ENCODE data around the gene XNDC1N. TPM values are rescaled to one million over a fixed set of nuclear protein-coding genes. Genes with fewer than 3 reads are reported as not detected.

The XNDC1N gene
- total and polyA plus RNA-seq, 2 of the 13 experiments (the other 11 are each of a cell fraction or from before 2014, with no cell fraction given): 3.4 to 7.5 TPM

DNA sequence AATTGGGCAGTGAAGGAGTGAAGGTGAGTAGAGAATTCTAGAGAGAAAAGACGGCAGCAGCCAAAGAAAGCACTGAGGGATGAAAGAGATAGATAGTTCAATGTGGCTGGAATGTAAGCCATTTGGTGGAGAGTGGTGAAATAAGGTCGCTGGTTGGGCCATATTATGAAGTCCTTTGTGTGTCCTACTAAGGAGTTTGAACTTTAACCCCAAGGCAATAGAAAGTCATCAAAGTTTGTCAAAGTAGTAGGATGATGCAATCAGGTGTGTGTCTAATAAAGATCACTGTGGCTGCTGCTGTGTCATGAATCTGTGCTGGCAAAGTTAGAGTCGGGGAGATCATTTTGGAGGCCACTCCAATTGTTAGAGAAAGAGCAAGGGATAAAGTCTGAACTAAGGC is 19.1 kb upstream of the XNDC1N start (continued):
- TF ChIP-seq CEBPB (IDR thresholded peaks at IDR 0.05; ENCODE audit: borderline replicate concordance, low read depth, low read length): peak; percentile 99
- no peak for TF ChIP-seq TOPORS (CRISPR knock-in tag; IDR thresholded peaks at IDR 0.05)
- no peak for TF ChIP-seq RFXAP (CRISPR knock-in tag; IDR thresholded peaks at IDR 0.05; ENCODE audit: borderline replicate concordance)
- no peak for TF ChIP-seq ZNF605 (CRISPR knock-in tag; IDR thresholded peaks at IDR 0.05)
- TF ChIP-seq FOXA1 (IDR thresholded peaks at IDR 0.05): no peak
- 0 out of 2 replicates have a peak, but pooled peaks have one; percentile 43 for TF ChIP-seq FOXA1 (CRISPR knock-in tag; IDR thresholded peaks at IDR 0.05)
- no peak for TF ChIP-seq BRD4 (CRISPR knock-in tag; IDR thresholded peaks at IDR 0.05)
- TF ChIP-seq TBX3 (IDR thresholded peaks at IDR 0.05; ENCODE audit: borderline replicate concordance): peak; percentile 38; the same call in 1 of the 2 replicates
- TF ChIP-seq, protein P1, sequence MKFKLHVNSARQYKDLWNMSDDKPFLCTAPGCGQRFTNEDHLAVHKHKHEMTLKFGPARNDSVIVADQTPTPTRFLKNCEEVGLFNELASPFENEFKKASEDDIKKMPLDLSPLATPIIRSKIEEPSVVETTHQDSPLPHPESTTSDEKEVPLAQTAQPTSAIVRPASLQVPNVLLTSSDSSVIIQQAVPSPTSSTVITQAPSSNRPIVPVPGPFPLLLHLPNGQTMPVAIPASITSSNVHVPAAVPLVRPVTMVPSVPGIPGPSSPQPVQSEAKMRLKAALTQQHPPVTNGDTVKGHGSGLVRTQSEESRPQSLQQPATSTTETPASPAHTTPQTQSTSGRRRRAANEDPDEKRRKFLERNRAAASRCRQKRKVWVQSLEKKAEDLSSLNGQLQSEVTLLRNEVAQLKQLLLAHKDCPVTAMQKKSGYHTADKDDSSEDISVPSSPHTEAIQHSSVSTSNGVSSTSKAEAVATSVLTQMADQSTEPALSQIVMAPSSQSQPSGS (CRISPR knock-in tag; IDR thresholded peaks at IDR 0.05): peak; percentile 92
- peak; percentile 48; the same call in 1 of the 2 replicates for TF ChIP-seq TBX2 (CRISPR knock-in tag; IDR thresholded peaks at IDR 0.05; ENCODE audit: borderline replicate concordance)
- TF ChIP-seq PRPF4 (IDR thresholded peaks at IDR 0.05; ENCODE audit: low read depth, low read length, poor library complexity, severe bottlenecking): no peak
- TF ChIP-seq FOXC1 (CRISPR knock-in tag; IDR thresholded peaks at IDR 0.05; ENCODE audit: borderline replicate concordance): no peak
- TF ChIP-seq, protein P2, sequence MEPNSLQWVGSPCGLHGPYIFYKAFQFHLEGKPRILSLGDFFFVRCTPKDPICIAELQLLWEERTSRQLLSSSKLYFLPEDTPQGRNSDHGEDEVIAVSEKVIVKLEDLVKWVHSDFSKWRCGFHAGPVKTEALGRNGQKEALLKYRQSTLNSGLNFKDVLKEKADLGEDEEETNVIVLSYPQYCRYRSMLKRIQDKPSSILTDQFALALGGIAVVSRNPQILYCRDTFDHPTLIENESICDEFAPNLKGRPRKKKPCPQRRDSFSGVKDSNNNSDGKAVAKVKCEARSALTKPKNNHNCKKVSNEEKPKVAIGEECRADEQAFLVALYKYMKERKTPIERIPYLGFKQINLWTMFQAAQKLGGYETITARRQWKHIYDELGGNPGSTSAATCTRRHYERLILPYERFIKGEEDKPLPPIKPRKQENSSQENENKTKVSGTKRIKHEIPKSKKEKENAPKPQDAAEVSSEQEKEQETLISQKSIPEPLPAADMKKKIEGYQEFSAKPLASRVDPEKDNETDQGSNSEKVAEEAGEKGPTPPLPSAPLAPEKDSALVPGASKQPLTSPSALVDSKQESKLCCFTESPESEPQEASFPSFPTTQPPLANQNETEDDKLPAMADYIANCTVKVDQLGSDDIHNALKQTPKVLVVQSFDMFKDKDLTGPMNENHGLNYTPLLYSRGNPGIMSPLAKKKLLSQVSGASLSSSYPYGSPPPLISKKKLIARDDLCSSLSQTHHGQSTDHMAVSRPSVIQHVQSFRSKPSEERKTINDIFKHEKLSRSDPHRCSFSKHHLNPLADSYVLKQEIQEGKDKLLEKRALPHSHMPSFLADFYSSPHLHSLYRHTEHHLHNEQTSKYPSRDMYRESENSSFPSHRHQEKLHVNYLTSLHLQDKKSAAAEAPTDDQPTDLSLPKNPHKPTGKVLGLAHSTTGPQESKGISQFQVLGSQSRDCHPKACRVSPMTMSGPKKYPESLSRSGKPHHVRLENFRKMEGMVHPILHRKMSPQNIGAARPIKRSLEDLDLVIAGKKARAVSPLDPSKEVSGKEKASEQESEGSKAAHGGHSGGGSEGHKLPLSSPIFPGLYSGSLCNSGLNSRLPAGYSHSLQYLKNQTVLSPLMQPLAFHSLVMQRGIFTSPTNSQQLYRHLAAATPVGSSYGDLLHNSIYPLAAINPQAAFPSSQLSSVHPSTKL (CRISPR knock-in tag; IDR thresholded peaks at IDR 0.05): peak; percentile 92
- TF ChIP-seq ARNT2 (CRISPR knock-in tag; IDR thresholded peaks at IDR 0.05; ENCODE audit: low read depth): no peak
- peak; percentile 79 to 88; a peak in 3 of 4 replicates for TF ChIP-seq NR2F1 (CRISPR knock-in tag; IDR thresholded peaks at IDR 0.05)
- no peak for TF ChIP-seq ZNF616 (CRISPR knock-in tag; IDR thresholded peaks at IDR 0.05; ENCODE audit: low read depth)
- peak; percentile 79 for TF ChIP-seq FOXK2 (IDR thresholded peaks at IDR 0.05)
- TF ChIP-seq, protein P3, sequence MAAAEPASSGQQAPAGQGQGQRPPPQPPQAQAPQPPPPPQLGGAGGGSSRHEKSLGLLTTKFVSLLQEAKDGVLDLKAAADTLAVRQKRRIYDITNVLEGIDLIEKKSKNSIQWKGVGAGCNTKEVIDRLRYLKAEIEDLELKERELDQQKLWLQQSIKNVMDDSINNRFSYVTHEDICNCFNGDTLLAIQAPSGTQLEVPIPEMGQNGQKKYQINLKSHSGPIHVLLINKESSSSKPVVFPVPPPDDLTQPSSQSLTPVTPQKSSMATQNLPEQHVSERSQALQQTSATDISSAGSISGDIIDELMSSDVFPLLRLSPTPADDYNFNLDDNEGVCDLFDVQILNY (CRISPR knock-in tag; conservative IDR thresholded peaks at IDR 0.05): no peak
- TF ChIP-seq MEF2D (CRISPR knock-in tag; IDR thresholded peaks at IDR 0.05): no peak
- TF ChIP-seq, protein P4, sequence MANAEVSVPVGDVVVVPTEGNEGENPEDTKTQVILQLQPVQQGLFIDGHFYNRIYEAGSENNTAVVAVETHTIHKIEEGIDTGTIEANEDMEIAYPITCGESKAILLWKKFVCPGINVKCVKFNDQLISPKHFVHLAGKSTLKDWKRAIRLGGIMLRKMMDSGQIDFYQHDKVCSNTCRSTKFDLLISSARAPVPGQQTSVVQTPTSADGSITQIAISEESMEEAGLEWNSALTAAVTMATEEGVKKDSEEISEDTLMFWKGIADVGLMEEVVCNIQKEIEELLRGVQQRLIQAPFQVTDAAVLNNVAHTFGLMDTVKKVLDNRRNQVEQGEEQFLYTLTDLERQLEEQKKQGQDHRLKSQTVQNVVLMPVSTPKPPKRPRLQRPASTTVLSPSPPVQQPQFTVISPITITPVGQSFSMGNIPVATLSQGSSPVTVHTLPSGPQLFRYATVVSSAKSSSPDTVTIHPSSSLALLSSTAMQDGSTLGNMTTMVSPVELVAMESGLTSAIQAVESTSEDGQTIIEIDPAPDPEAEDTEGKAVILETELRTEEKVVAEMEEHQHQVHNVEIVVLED (CRISPR knock-in tag; IDR thresholded peaks at IDR 0.05; ENCODE audit: borderline replicate concordance): no peak
